ENCODE results near the gene ZNF536. TPM values are rescaled to one million over a fixed set of nuclear protein-coding genes. Genes with fewer than 3 reads are reported as not detected.
A peak's percentile ranks its signal among the peaks of the same experiment; 100 is the strongest.

The ZNF536 gene
- total RNA-seq, 1 experiment from 2014 or later, result 0.35 TPM

- no peak for TF ChIP-seq CTCF (IDR thresholded peaks at IDR 0.05)
- TF ChIP-seq RORB (CRISPR knock-in tag; IDR thresholded peaks at IDR 0.05), result no peak
- TF ChIP-seq USF2 (CRISPR knock-in tag; IDR thresholded peaks at IDR 0.05), result no peak
- no peak for TF ChIP-seq ZNF416 (CRISPR knock-in tag; IDR thresholded peaks at IDR 0.05)
- no peak for TF ChIP-seq ESRRA (CRISPR knock-in tag; IDR thresholded peaks at IDR 0.05; ENCODE audit: borderline replicate concordance)
- no peak for TF ChIP-seq NFYB (CRISPR knock-in tag; conservative IDR thresholded peaks at IDR 0.05; ENCODE audit: low read depth)
- TF ChIP-seq, protein P1, sequence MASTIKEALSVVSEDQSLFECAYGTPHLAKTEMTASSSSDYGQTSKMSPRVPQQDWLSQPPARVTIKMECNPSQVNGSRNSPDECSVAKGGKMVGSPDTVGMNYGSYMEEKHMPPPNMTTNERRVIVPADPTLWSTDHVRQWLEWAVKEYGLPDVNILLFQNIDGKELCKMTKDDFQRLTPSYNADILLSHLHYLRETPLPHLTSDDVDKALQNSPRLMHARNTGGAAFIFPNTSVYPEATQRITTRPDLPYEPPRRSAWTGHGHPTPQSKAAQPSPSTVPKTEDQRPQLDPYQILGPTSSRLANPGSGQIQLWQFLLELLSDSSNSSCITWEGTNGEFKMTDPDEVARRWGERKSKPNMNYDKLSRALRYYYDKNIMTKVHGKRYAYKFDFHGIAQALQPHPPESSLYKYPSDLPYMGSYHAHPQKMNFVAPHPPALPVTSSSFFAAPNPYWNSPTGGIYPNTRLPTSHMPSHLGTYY (CRISPR knock-in tag; IDR thresholded peaks at IDR 0.05), result no peak
- TF ChIP-seq, protein P2, sequence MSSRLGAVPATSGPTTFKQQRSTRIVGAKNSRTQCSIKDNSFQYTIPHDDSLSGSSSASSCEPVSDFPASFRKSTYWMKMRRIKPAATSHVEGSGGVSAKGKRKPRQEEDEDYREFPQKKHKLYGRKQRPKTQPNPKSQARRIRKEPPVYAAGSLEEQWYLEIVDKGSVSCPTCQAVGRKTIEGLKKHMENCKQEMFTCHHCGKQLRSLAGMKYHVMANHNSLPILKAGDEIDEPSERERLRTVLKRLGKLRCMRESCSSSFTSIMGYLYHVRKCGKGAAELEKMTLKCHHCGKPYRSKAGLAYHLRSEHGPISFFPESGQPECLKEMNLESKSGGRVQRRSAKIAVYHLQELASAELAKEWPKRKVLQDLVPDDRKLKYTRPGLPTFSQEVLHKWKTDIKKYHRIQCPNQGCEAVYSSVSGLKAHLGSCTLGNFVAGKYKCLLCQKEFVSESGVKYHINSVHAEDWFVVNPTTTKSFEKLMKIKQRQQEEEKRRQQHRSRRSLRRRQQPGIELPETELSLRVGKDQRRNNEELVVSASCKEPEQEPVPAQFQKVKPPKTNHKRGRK (CRISPR knock-in tag; IDR thresholded peaks at IDR 0.05; ENCODE audit: borderline replicate concordance), result no peak
- TF ChIP-seq NR3C1 (CRISPR knock-in tag; conservative IDR thresholded peaks at IDR 0.05; ENCODE audit: low read depth), result no peak
- no peak for TF ChIP-seq NFATC4 (CRISPR knock-in tag; IDR thresholded peaks at IDR 0.05)
- TF ChIP-seq IRF2 (CRISPR knock-in tag; IDR thresholded peaks at IDR 0.05; ENCODE audit: borderline replicate concordance, low read depth), result no peak
- TF ChIP-seq ZNF232 (CRISPR knock-in tag; IDR thresholded peaks at IDR 0.05), result no peak
- no peak for TF ChIP-seq ZNF671 (CRISPR knock-in tag; IDR thresholded peaks at IDR 0.05)
- no peak for TF ChIP-seq AR (CRISPR knock-in tag; IDR thresholded peaks at IDR 0.05)
- no peak for TF ChIP-seq ZNF423 (CRISPR knock-in tag; IDR thresholded peaks at IDR 0.05)
- TF ChIP-seq SMAD4 (CRISPR knock-in tag; IDR thresholded peaks at IDR 0.05), result no peak
- TF ChIP-seq, protein P3, sequence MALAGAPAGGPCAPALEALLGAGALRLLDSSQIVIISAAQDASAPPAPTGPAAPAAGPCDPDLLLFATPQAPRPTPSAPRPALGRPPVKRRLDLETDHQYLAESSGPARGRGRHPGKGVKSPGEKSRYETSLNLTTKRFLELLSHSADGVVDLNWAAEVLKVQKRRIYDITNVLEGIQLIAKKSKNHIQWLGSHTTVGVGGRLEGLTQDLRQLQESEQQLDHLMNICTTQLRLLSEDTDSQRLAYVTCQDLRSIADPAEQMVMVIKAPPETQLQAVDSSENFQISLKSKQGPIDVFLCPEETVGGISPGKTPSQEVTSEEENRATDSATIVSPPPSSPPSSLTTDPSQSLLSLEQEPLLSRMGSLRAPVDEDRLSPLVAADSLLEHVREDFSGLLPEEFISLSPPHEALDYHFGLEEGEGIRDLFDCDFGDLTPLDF (CRISPR knock-in tag; IDR thresholded peaks at IDR 0.05), result no peak
- no peak for TF ChIP-seq JAZF1 (CRISPR knock-in tag; IDR thresholded peaks at IDR 0.05)
- peak; percentile 47; the same call in 1 of the 2 replicates for TF ChIP-seq FOXK1 (CRISPR knock-in tag; IDR thresholded peaks at IDR 0.05)
- peak; percentile 37; the same call in 1 of the 2 replicates for TF ChIP-seq SP1 (CRISPR knock-in tag; conservative IDR thresholded peaks at IDR 0.05)
- TF ChIP-seq ELF4 (CRISPR knock-in tag; IDR thresholded peaks at IDR 0.05; ENCODE audit: low read depth), result no peak
- no peak for TF ChIP-seq AFF4 (CRISPR knock-in tag; IDR thresholded peaks at IDR 0.05; ENCODE audit: borderline replicate concordance)
- TF ChIP-seq RELA (CRISPR knock-in tag; IDR thresholded peaks at IDR 0.05; ENCODE audit: borderline replicate concordance), result no peak
- TF ChIP-seq MXD4 (CRISPR knock-in tag; IDR thresholded peaks at IDR 0.05; ENCODE audit: borderline replicate concordance), result no peak
- no peak for TF ChIP-seq PRRX2 (CRISPR knock-in tag; IDR thresholded peaks at IDR 0.05)
- TF ChIP-seq SOX15 (CRISPR knock-in tag; IDR thresholded peaks at IDR 0.05), result no peak
- no peak for TF ChIP-seq HMGA2 (CRISPR knock-in tag; IDR thresholded peaks at IDR 0.05)
These were observed 1.4 kb downstream of the ZNF536 start (continued) for GRCh38 chr19:30373593-30373992.
